ENCODE data around the gene SERPINB5. TPM values are rescaled to one million over a fixed set of nuclear protein-coding genes. Genes with fewer than 3 reads are reported as not detected.
"Not testable (repeated sequence)": the region's sequence is repeated elsewhere in the genome, so short reads cannot be mapped to it uniquely, and the experiment has no call there.

The SERPINB5 gene
- total RNA-seq, 2 donors from 2014 or later = not detected

DNA sequence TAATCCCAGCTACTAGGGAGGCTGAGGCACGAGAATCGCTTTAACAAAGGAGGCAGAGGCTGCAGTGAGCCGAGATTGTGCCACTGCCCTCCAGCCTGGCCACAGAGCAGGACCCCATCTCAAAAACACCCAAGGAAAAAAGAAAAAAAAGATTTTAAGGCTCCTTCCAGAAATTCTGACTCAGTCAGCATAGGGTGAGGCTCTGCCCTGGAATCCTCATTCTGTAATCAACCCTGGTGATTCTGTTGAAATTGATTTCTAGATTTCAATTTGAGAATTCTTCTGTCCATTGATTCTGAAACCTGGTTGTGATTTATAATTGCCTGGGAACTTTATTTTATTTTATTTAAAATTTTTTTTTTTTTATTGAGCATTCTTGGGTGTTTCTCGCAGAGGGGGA is 27.3 kb upstream of the SERPINB5 start:
- H3K9me3 Mint-ChIP-seq = no peaks in the 10 kb centered on the region
- no peaks in the 10 kb centered on the region for H3K36me3 Mint-ChIP-seq
- DNase-seq (ENCODE audit: low spot score) = no peak
- no peak for ATAC-seq
- H3K4me1 Mint-ChIP-seq (ENCODE audit: low read depth in 2 of 2) = no peaks in the 10 kb centered on the region
- no peaks in the 10 kb centered on the region for H3K27me3 Mint-ChIP-seq
- H3K27ac Mint-ChIP-seq = no peak overlapping the region
- no peak overlapping the region for H3K4me3 Mint-ChIP-seq

- no peaks in the 10 kb centered on the region for H3K9me3 Mint-ChIP-seq
- ATAC-seq (no peak), DNase-seq (ENCODE audit: low spot score) (no peak)
- no peaks in the 10 kb centered on the region for H3K4me1 Mint-ChIP-seq (ENCODE audit: low read depth in 2 of 2)
- no peak overlapping the region for H3K4me3 Mint-ChIP-seq
- peaks cover 0 to 2% of the 10 kb centered on the region in 2 donors for H3K27me3 Mint-ChIP-seq
- H3K36me3 Mint-ChIP-seq = no peaks in the 10 kb centered on the region
- no peak overlapping the region for H3K27ac Mint-ChIP-seq
Measured at GRCh38 chr18:63451799-63452660, 24.7 kb upstream of the SERPINB5 start.

DNA sequence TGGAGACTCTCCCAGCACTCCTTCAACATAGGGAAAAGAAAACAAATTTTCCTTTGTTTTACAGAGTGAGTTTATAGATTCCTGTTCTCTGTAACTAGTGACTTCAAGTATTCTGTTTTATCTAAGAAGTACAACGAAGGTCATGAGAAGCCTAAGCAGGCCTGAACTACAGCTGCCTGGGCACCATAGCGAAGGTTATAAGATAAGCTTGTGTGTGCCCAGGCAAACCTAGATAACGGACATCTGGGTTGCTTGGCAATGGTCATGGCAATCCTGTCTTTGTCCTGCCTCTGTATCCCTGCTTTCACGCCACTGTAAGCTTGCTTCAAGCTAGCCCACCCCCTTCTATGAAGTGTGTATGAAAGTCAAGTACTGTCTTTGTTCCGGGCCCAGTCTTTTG is 24.0 kb upstream of the SERPINB5 start:
- DNase-seq (ENCODE audit: low spot score); H3K36me3 Mint-ChIP-seq; H3K27me3 Mint-ChIP-seq; H3K4me3 Mint-ChIP-seq; H3K9me3 Mint-ChIP-seq; H3K27ac Mint-ChIP-seq; H3K4me1 Mint-ChIP-seq (ENCODE audit: low read depth in 2 of 2); ATAC-seq: not testable (repeated sequence)

DNA sequence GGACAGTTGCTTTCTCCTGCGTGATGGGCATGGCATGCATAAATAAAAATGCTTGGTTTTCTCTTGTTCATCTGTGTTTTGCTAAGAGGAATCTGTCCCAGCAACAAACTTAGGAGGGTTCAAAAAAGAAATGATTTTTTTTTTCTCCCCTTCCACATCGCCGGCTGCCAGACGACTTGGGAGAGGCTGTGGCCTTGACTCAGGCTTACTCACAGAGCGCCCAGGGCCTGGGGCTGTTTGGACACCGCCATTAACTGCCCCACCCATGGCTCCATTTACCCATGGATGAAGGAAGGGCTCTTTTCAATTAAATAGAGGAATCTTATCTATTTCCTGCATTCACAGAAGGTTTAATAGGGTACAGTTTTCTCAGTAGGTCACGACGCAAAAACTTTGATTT is 22.3 kb upstream of the SERPINB5 start:
- H3K27ac Mint-ChIP-seq = no peak overlapping the region
- no peaks in the 10 kb centered on the region for H3K9me3 Mint-ChIP-seq
- no peak overlapping the region for H3K4me3 Mint-ChIP-seq
- H3K4me1 Mint-ChIP-seq (ENCODE audit: low read depth in 2 of 2) = no peaks in the 10 kb centered on the region
- ATAC-seq = no peak
- H3K27me3 Mint-ChIP-seq = peaks cover 0 to 2% of the 10 kb centered on the region in 2 donors
- no peak for DNase-seq (ENCODE audit: low spot score)
- H3K36me3 Mint-ChIP-seq = no peaks in the 10 kb centered on the region

DNA sequence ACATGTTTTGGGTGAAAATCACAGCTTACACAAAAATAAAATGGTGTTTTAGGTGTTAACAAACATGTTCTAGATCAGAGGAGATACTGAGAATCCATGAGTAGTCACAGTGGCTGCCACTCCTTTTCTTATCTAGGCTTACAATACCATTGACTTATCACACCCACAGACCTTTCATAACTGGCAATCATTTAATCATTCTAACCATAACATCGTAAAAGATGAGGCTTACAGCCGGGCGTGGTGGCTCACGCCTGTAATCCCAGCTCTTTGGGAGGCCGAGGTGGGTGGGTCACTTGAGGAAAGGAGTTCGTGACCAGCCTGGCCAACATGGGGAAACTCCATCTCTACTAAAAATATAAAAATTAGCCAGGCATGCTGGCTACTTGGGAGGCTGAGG is 18.8 kb upstream of the SERPINB5 start:
- Mint-ChIP-seq H3K27ac (no peak overlapping the region), H3K4me1 (ENCODE audit: low read depth in 2 of 2) (no peaks in the 10 kb centered on the region), H3K27me3 (peaks cover 7 to 12% of the 10 kb centered on the region in 2 donors), H3K36me3 (no peaks in the 10 kb centered on the region), H3K9me3 (no peaks in the 10 kb centered on the region), H3K4me3 (no peak overlapping the region)
- ATAC-seq = no peak
- no peak for DNase-seq (ENCODE audit: low spot score)

DNA sequence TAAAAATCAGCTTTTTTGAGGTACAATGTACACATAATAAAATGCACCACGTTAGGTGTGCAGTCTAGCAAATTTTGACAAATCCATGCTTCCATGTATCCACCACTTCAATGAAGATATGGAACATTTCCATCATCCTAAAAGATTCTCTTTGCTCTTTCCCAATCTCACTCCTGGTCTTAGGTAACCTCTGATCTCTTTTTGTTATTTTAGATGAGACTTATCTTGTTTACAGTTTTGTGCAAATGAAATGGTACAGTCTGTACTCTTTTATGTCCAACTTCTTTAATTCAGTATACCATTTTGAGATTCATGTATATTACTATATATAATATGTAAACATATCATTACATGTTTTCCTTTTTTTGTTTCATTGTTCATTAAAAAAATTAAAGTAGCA is 16.3 kb upstream of the SERPINB5 start:
- Mint-ChIP-seq H3K27ac (no peak overlapping the region), H3K4me3 (no peak overlapping the region), H3K36me3 (no peaks in the 10 kb centered on the region), H3K9me3 (no peaks in the 10 kb centered on the region), H3K4me1 (ENCODE audit: low read depth in 2 of 2) (no peaks in the 10 kb centered on the region), H3K27me3 (peaks cover 15 to 20% of the 10 kb centered on the region in 2 donors)
- ATAC-seq (no peak), DNase-seq (ENCODE audit: low spot score) (no peak)

- no peak for ATAC-seq
- Mint-ChIP-seq H3K27ac (no peak overlapping the region), H3K27me3 (peaks cover 20 to 24% of the 10 kb centered on the region in 2 donors), H3K36me3 (no peaks in the 10 kb centered on the region), H3K4me3 (no peak overlapping the region), H3K9me3 (no peaks in the 10 kb centered on the region), H3K4me1 (ENCODE audit: low read depth in 2 of 2) (no peaks in the 10 kb centered on the region)
- DNase-seq (ENCODE audit: low spot score) = no peak
Measured at GRCh38 chr18:63464434-63464833, 12.3 kb upstream of the SERPINB5 start.

- ATAC-seq = peak in 1 of 2 donors; percentile 43
- no peaks in the 10 kb centered on the region for H3K9me3 Mint-ChIP-seq
- peaks cover 20 to 24% of the 10 kb centered on the region in 2 donors for H3K27me3 Mint-ChIP-seq
- no peak for DNase-seq (ENCODE audit: low spot score)
- no peak overlapping the region for H3K27ac Mint-ChIP-seq
- no peaks in the 10 kb centered on the region for H3K4me1 Mint-ChIP-seq (ENCODE audit: low read depth in 2 of 2)
- no peaks in the 10 kb centered on the region for H3K36me3 Mint-ChIP-seq
- H3K4me3 Mint-ChIP-seq = no peak overlapping the region
Measured at GRCh38 chr18:63465059-63465458, 11.7 kb upstream of the SERPINB5 start.

- ATAC-seq = no peak
- H3K4me3 Mint-ChIP-seq = no peak overlapping the region
Measured at GRCh38 chr18:63467699-63468098, 9.1 kb upstream of the SERPINB5 start.

DNA sequence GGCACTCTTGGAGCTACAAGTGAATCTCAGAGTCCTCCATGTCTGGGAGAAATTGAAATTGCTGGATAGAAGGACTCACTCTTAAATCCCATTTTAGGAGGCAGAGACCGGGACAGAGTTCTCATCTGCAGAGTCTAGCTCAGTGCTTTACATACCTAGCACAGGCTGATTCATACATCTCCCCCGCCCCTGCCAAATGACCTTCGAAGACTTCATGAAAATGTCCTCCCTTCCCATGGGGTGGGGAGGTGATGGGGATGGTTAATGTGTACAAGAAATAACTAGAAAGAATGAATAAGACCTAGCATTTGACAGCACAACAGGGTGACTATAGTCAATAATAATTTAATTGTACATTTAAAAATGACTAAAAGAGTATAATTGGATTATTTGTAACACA is 8.2 kb upstream of the SERPINB5 start:
- DNase-seq (ENCODE audit: low spot score) (no peak), ATAC-seq (no peak)
- Mint-ChIP-seq H3K4me1 (ENCODE audit: low read depth in 2 of 2) (no peaks in the 10 kb centered on the region), H3K4me3 (no peak overlapping the region), H3K27me3 (peaks cover 20 to 27% of the 10 kb centered on the region in 2 donors), H3K27ac (no peak overlapping the region), H3K36me3 (no peaks in the 10 kb centered on the region), H3K9me3 (no peaks in the 10 kb centered on the region)

More at GRCh38 chr18:63467699-63468098, 9.1 kb upstream of the SERPINB5 start:
- no peak for DNase-seq (ENCODE audit: low spot score)
- no peaks in the 10 kb centered on the region for H3K4me1 Mint-ChIP-seq (ENCODE audit: low read depth in 2 of 2)
- H3K27me3 Mint-ChIP-seq = peaks cover 20 to 27% of the 10 kb centered on the region in 2 donors
- no peak overlapping the region for H3K27ac Mint-ChIP-seq
- H3K36me3 Mint-ChIP-seq = no peaks in the 10 kb centered on the region
- no peaks in the 10 kb centered on the region for H3K9me3 Mint-ChIP-seq

GRCh38 chr18:63470751-63471150 is 6.0 kb upstream of the SERPINB5 start:
- H3K27me3 Mint-ChIP-seq = peaks cover 16 to 18% of the 10 kb centered on the region in 2 donors
- no peak for DNase-seq (ENCODE audit: low spot score)
- no peak overlapping the region for H3K4me3 Mint-ChIP-seq
- H3K27ac Mint-ChIP-seq = no peak overlapping the region
- no peaks in the 10 kb centered on the region for H3K9me3 Mint-ChIP-seq
- no peaks in the 10 kb centered on the region for H3K4me1 Mint-ChIP-seq (ENCODE audit: low read depth in 2 of 2)
- H3K36me3 Mint-ChIP-seq = no peaks in the 10 kb centered on the region
- ATAC-seq = no peak

- Mint-ChIP-seq H3K27ac (no peak overlapping the region), H3K4me3 (no peak overlapping the region), H3K27me3 (peaks cover 11 to 13% of the 10 kb centered on the region in 2 donors), H3K9me3 (no peaks in the 10 kb centered on the region), H3K4me1 (ENCODE audit: low read depth in 2 of 2) (no peaks in the 10 kb centered on the region), H3K36me3 (no peaks in the 10 kb centered on the region)
- ATAC-seq = no peak
- no peak for DNase-seq (ENCODE audit: low spot score)
Measured at GRCh38 chr18:63472380-63472779, 4.4 kb upstream of the SERPINB5 start.

DNA sequence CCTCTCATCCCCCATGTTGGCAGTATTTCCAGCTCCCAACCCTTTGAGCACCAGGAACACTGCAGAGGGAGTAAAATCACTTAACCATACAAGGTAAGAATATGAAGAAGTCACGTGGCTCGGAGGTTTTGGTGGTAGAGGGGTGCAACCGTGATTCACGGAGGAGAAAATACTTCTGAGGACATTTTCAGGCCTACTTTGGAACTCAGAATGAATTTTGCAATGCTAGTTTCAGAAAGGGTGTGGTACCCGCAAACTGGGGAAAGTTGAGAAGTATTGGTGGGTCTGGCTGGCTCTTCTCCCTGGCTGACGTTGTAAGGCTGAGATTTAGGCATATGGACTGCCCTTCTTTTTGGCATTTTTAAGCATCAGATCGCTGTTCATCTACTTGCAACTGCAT is 442 bp downstream of the SERPINB5 start:
- Mint-ChIP-seq H3K36me3 (no peaks in the 10 kb centered on the region), H3K9me3 (no peaks in the 10 kb centered on the region), H3K4me3 (no peak overlapping the region), H3K27ac (no peak overlapping the region), H3K27me3 (peaks cover 3 to 8% of the 10 kb centered on the region in 2 donors), H3K4me1 (ENCODE audit: low read depth in 2 of 2) (no peaks in the 10 kb centered on the region)
- DNase-seq (ENCODE audit: low spot score) (no peak), ATAC-seq (no peak)

GRCh38 chr18:63477968-63478367 is 1.2 kb downstream of the SERPINB5 start:
- Mint-ChIP-seq H3K4me3 (no peak overlapping the region), H3K4me1 (ENCODE audit: low read depth in 2 of 2) (no peaks in the 10 kb centered on the region), H3K27me3 (peaks cover 0 to 7% of the 10 kb centered on the region in 2 donors), H3K27ac (no peak overlapping the region), H3K36me3 (no peaks in the 10 kb centered on the region), H3K9me3 (no peaks in the 10 kb centered on the region)
- ATAC-seq (no peak), DNase-seq (ENCODE audit: low spot score) (no peak)

DNA sequence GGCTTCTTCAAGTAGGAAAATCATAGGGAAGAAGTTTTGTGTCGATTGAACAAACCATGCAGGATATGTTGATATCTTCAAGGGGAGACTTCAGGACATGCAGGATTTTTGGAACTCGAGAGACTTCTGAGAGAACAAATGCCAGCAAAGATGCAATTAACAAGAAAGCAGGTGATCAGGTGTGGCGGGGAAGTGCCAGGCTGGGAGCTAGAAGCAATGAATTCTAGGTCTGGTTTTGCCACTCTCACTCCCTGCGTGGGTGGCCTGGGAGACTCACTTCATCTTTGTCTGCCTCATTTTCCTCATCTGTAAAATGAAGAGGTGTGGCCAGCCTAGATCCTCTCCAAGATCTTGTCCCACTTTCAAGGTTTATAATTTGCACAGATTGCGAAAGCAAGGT is 3.1 kb downstream of the SERPINB5 start:
- H3K27ac Mint-ChIP-seq = no peak overlapping the region
- ATAC-seq (no peak), DNase-seq (ENCODE audit: low spot score) (no peak)
- H3K27me3 Mint-ChIP-seq = peaks cover 0 to 3% of the 10 kb centered on the region in 2 donors
- H3K9me3 Mint-ChIP-seq = no peaks in the 10 kb centered on the region
- H3K4me1 Mint-ChIP-seq (ENCODE audit: low read depth in 2 of 2) = no peaks in the 10 kb centered on the region
- no peaks in the 10 kb centered on the region for H3K36me3 Mint-ChIP-seq
- H3K4me3 Mint-ChIP-seq = no peak overlapping the region
